H9 (cell line): ENCODE data around the gene PPFIBP2. TPM values are rescaled to one million over a fixed set of nuclear protein-coding genes. Genes with fewer than 3 reads are reported as not detected.

Experiments used
- DNase-seq: peaks from one replicate; pipeline ENCODE4 v3.0.0-alpha.2; 2017
- H2AFZ ChIP-seq: one replicate; pipeline ENCODE4 v1.6.1; 2013; ENCODE audit warnings: mild to moderate bottlenecking, low read length, control low read depth, moderate library complexity
- H2AK5ac ChIP-seq: 2 replicates; pipeline ENCODE4 v1.6.1; 2013; ENCODE audit warnings: low read length, control low read depth, mixed read lengths; ENCODE audit not compliant: insufficient read length
- H2BK120ac ChIP-seq: one replicate; pipeline ENCODE4 v1.6.1; 2013; ENCODE audit warnings: low read depth, mild to moderate bottlenecking, low read length, control low read depth, inconsistent platforms; ENCODE audit not compliant: poor library complexity, severe bottlenecking
- H2BK12ac ChIP-seq: 2 replicates; pipeline ENCODE4 v1.6.1; 2013; ENCODE audit warnings: low read length, control low read depth, mixed read lengths, low read depth; ENCODE audit not compliant: insufficient read length
- H2BK15ac ChIP-seq: 2 replicates; pipeline ENCODE4 v1.6.1; 2013; ENCODE audit warnings: low read depth, low read length, control low read depth
- H2BK20ac ChIP-seq: one replicate; pipeline ENCODE4 v1.6.1; 2013; ENCODE audit warnings: low read depth, mild to moderate bottlenecking, low read length, control low read depth, inconsistent platforms; ENCODE audit not compliant: poor library complexity, severe bottlenecking
- H2BK5ac ChIP-seq: 2 replicates; pipeline ENCODE4 v1.6.1; 2013; ENCODE audit warnings: low read length, control low read depth, mixed read lengths; ENCODE audit not compliant: insufficient read length
- H3K14ac ChIP-seq: 2 replicates; pipeline ENCODE4 v1.6.1; 2013; ENCODE audit warnings: low read length, control low read depth; ENCODE audit not compliant: insufficient read depth
- H3K18ac ChIP-seq: 2 replicates; pipeline ENCODE4 v1.6.1; 2013; ENCODE audit warnings: low read depth, mild to moderate bottlenecking, mixed read lengths, low read length, control low read depth; ENCODE audit not compliant: insufficient read length
- H3K23ac ChIP-seq: 2 replicates; pipeline ENCODE4 v1.6.1; 2013; ENCODE audit warnings: low read length, control low read depth, mixed read lengths, low read depth; ENCODE audit not compliant: insufficient read length
- H3K23me2 ChIP-seq: 2 replicates; pipeline ENCODE4 v1.6.1; 2013; ENCODE audit warnings: low read depth, mild to moderate bottlenecking, mixed read lengths, low read length, control low read depth; ENCODE audit not compliant: insufficient read length, poor library complexity, severe bottlenecking
- H3K27ac ChIP-seq: 2 replicates; pipeline ENCODE4 v1.5.1; 2013; ENCODE audit warnings: low read length, control low read depth, mixed read lengths, low read depth; ENCODE audit not compliant: insufficient read length
- H3K27me3 ChIP-seq: 2 replicates; pipeline ENCODE4 v1.6.1; 2013; ENCODE audit warnings: low read length, control low read depth, inconsistent platforms; ENCODE audit not compliant: insufficient read depth
- H3K4ac ChIP-seq: 2 replicates; pipeline ENCODE4 v1.6.1; 2013; ENCODE audit warnings: low read depth, mild to moderate bottlenecking, control low read depth, inconsistent platforms, low read length, moderate library complexity
- H3K4me1 ChIP-seq: 2 replicates; pipeline ENCODE4 v1.6.1; 2013; ENCODE audit warnings: low read length, control low read depth, inconsistent platforms; ENCODE audit not compliant: insufficient read depth
- H3K4me2 ChIP-seq: 2 replicates; pipeline ENCODE4 v1.6.1; 2013; ENCODE audit warnings: low read length, control low read depth, mixed read lengths; ENCODE audit not compliant: insufficient read length, insufficient read depth
- H3K56ac ChIP-seq: 2 replicates; pipeline ENCODE4 v1.6.1; 2013; ENCODE audit warnings: low read depth, mild to moderate bottlenecking, mixed read lengths, low read length, control low read depth; ENCODE audit not compliant: insufficient read length
- H3K79me1 ChIP-seq: 2 replicates; pipeline ENCODE4 v1.6.1; 2013; ENCODE audit warnings: low read depth, mild to moderate bottlenecking, moderate library complexity, low read length, control low read depth, inconsistent platforms; ENCODE audit not compliant: insufficient read depth, poor library complexity, severe bottlenecking
- H3K79me2 ChIP-seq: 2 replicates; pipeline ENCODE4 v1.6.1; 2013; ENCODE audit warnings: low read length, control low read depth, inconsistent platforms; ENCODE audit not compliant: insufficient read depth
- H3K9ac ChIP-seq: 2 replicates; pipeline ENCODE4 v1.6.1; 2013; ENCODE audit warnings: low read length, control low read depth, mixed read lengths; ENCODE audit not compliant: insufficient read length; ENCODE audit errors: extremely low read depth
- H3K9me3 ChIP-seq: one replicate; pipeline ENCODE4 v1.6.1; 2013; ENCODE audit warnings: low read depth, low read length, inconsistent platforms; ENCODE audit not compliant: control insufficient read depth
- H3T11ph ChIP-seq: one replicate; pipeline ENCODE4 v1.6.1; 2013; ENCODE audit warnings: mild to moderate bottlenecking, low read length, control low read depth, inconsistent platforms
- H4K20me1 ChIP-seq: one replicate; pipeline ENCODE4 v1.6.1; 2013; ENCODE audit not compliant: control insufficient read depth, insufficient read length, insufficient read depth
- H4K5ac ChIP-seq: 2 replicates; pipeline ENCODE4 v1.6.1; 2013; ENCODE audit warnings: low read depth, mild to moderate bottlenecking, mixed read lengths, low read length, control low read depth; ENCODE audit not compliant: insufficient read length
- H4K8ac ChIP-seq: replicated peaks from 2 replicates; pipeline ENCODE4 v1.6.1; 2013; ENCODE audit warnings: low read length, control low read depth, mixed read lengths, low read depth; ENCODE audit not compliant: insufficient read length
- H4K91ac ChIP-seq: 2 replicates; pipeline ENCODE4 v1.6.1; 2013; ENCODE audit warnings: low read depth, mild to moderate bottlenecking, moderate library complexity, mixed read lengths, low read length, control low read depth; ENCODE audit not compliant: insufficient read length
- H3K27ac Mint-ChIP-seq, 3 experiments: 2 replicates in 2 of 3; 3 replicates in 1 of 3; pipeline ENCODE4 v1.8.0; 2020 to 2021; ENCODE audit warnings: mixed read lengths in 3 of 3, mild to moderate bottlenecking in 1 of 3, moderate library complexity in 1 of 3
- H3K27me3 Mint-ChIP-seq: 2 replicates; pipeline ENCODE4 v1.8.0; 2021; ENCODE audit warnings: low read depth, mild to moderate bottlenecking, moderate library complexity, mixed read lengths
- H3K36me3 Mint-ChIP-seq, 3 experiments: 2 replicates in 2 of 3; 3 replicates in 1 of 3; pipeline ENCODE4 v1.8.0; 2020 to 2021; ENCODE audit warnings: low read depth in 3 of 3, mixed read lengths in 3 of 3; ENCODE audit not compliant: insufficient read depth in 1 of 3
- H3K4me1 Mint-ChIP-seq, 2 experiments: 2 replicates each; pipeline ENCODE4 v1.8.0; 2020; ENCODE audit warnings: mixed read lengths in 2 of 2
- H3K4me3 Mint-ChIP-seq, 2 experiments: 2 replicates in 1 of 2; 3 replicates in 1 of 2; pipeline ENCODE4 v1.8.0; 2020 to 2021; ENCODE audit warnings: mild to moderate bottlenecking in 2 of 2, mixed read lengths in 2 of 2, moderate library complexity in 1 of 2
- H3K9me3 Mint-ChIP-seq, 2 experiments: 2 replicates in 1 of 2; 3 replicates in 1 of 2; pipeline ENCODE4 v1.8.0; 2020; ENCODE audit warnings: mild to moderate bottlenecking in 2 of 2, mixed read lengths in 2 of 2, moderate library complexity in 1 of 2
- WGBS: extraction: QIAGEN DNeasy Blood & Tissue Kit; methylation state at CpG from one replicate; pipeline ENCODE4 v1.1.7; 2013; ENCODE audit warnings: missing lambda C conversion rate, low lambda C conversion rate, mixed read lengths; ENCODE audit not compliant: insufficient read length; ENCODE audit errors: extremely low coverage; 5-methylcytosine and 5-hydroxymethylcytosine counted together
- total RNA-seq: library from RNA; stranded (reverse); gene quantifications from 2 replicates; pipeline ENCODE4 v1.2.1, GENCODE V29; 2021
- TF ChIP-seq, protein P1 (sequence below): fragments of 200-600 bp; sonication (generic); conservative IDR thresholded peaks from 3 replicates; pipeline ENCODE4 v1.8.0; 2021; ENCODE audit warnings: antibody characterized with exemption, mild to moderate bottlenecking

Gene PPFIBP2
- total RNA-seq, 1 experiment from 2014 or later: 8.3 TPM

DNA sequence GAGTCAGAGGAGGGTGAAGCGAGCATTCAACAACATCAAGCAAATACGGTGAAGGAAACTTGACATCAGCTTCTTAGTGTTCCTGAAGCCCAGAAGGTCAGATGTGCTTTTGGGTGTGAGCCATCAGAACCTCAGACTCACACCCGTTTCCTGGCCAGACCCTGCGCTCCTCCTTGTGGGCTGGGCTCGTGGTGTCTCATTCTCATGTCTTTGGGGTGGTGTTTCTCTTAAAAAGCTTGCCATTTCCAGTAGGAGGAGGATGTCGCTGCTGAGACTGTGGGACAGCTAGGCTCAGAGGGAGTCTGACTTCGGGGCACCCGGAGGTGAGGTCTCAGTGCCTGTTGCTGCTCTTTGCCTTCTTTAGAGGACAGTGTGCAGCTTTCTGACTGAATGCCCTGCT, 24.2 kb downstream of the PPFIBP2 start:
- H3K27ac Mint-ChIP-seq: no peak overlapping the region
- TF ChIP-seq, protein P1, sequence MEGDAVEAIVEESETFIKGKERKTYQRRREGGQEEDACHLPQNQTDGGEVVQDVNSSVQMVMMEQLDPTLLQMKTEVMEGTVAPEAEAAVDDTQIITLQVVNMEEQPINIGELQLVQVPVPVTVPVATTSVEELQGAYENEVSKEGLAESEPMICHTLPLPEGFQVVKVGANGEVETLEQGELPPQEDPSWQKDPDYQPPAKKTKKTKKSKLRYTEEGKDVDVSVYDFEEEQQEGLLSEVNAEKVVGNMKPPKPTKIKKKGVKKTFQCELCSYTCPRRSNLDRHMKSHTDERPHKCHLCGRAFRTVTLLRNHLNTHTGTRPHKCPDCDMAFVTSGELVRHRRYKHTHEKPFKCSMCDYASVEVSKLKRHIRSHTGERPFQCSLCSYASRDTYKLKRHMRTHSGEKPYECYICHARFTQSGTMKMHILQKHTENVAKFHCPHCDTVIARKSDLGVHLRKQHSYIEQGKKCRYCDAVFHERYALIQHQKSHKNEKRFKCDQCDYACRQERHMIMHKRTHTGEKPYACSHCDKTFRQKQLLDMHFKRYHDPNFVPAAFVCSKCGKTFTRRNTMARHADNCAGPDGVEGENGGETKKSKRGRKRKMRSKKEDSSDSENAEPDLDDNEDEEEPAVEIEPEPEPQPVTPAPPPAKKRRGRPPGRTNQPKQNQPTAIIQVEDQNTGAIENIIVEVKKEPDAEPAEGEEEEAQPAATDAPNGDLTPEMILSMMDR: no peak
- Histone ChIP-seq H4K5ac (no peak overlapping the region), H3K9ac (no peak overlapping the region), H3K4me2 (no peak overlapping the region), H3K27me3 (no peaks in the 10 kb centered on the region), H2BK12ac (no peak overlapping the region), H3K4ac (no peak overlapping the region), H2BK120ac (no peak overlapping the region), H4K8ac (no peak overlapping the region), H2BK15ac (no peak overlapping the region), H3K56ac (no peak overlapping the region), H3K9me3 (no peaks in the 10 kb centered on the region), H3K27ac (no peak overlapping the region), H3K23me2 (no peaks in the 10 kb centered on the region), H3K14ac (no peak overlapping the region), H3K79me1 (no peaks in the 10 kb centered on the region), H2AFZ (no peak overlapping the region), H4K20me1 (no peaks in the 10 kb centered on the region), H4K91ac (no peak overlapping the region), H3K79me2 (no peaks in the 10 kb centered on the region), H3K18ac (no peak overlapping the region), H2BK20ac (no peak overlapping the region), H2BK5ac (no peak overlapping the region), H3K23ac (no peak overlapping the region), H2AK5ac (no peak overlapping the region), H3K4me1 (no peaks in the 10 kb centered on the region), H3T11ph (no peak overlapping the region)
- H3K36me3 Mint-ChIP-seq: no peaks in the 10 kb centered on the region
- H3K9me3 Mint-ChIP-seq: no peaks in the 10 kb centered on the region
- no peak overlapping the region for H3K4me3 Mint-ChIP-seq
- H3K27me3 Mint-ChIP-seq: no peaks in the 10 kb centered on the region; the same call in 1 of the 2 replicates
- WGBS: no CpG with 5 or more reads among the region's 8 CpGs
- DNase-seq: no peak
- peaks cover 9 to 10% of the 10 kb centered on the region in 2 experiments; a peak in 3 of 4 replicates for H3K4me1 Mint-ChIP-seq
